ENCODE data around the gene BAZ2B. TPM values are rescaled to one million over a fixed set of nuclear protein-coding genes. Genes with fewer than 3 reads are reported as not detected.

Gene BAZ2B
- total RNA-seq, 1 experiment from 2014 or later: 54.9 TPM

DNA sequence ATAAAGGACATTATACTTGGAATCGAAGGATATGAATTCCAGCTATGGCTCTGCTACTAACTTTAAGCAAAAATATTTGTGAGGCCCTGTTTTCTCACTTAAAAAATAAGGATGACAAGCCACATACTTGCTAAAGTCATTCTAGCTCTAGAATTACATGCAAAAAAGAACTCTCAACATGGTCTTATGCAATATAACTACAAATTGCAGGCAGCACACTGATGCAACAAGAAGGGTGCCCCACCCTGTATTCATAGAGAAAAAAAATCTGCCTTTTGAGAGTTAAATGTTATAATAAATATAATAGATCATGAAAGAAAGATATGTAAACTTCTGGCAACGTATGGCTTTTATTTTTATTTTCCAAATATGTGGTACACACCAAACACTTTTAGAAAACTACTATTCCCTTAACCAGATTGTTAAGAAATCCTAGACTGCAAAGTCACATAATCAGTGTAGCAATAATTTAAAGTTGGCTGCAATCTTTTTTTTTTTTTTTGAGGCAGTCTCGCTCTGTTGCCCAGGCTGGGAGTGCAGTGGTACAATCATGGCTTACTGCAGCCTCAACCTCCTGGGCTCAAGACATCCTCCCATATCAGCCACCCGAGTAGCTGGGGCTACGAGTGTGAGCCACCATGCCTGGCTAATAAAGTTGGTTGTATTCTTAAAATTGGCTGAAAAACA lies 289.6 kb downstream of the BAZ2B start:
- no CpG with 5 or more reads among the region's 5 CpGs for WGBS (ENCODE audit: extremely low coverage, insufficient read length, low lambda C conversion rate)

More for the DNA sequence above, 289.6 kb downstream of the BAZ2B start:
- no peak overlapping the region for H2BK20ac ChIP-seq (ENCODE audit: low read depth, low read length, poor library complexity, severe bottlenecking)
- H2BK12ac ChIP-seq (ENCODE audit: insufficient read length, low read depth, low read length): no peak overlapping the region
- H3K9me3 ChIP-seq (ENCODE audit: control insufficient read depth, low read depth, low read length): no peaks in the 10 kb centered on the region
- H2BK5ac ChIP-seq (ENCODE audit: insufficient read length, low read length): no peak overlapping the region
- H4K5ac ChIP-seq (ENCODE audit: insufficient read length, low read depth, low read length): no peak overlapping the region
- H3K27me3 ChIP-seq (ENCODE audit: insufficient read depth, low read length): no peaks in the 10 kb centered on the region
- no peak overlapping the region for H3K56ac ChIP-seq (ENCODE audit: insufficient read length, low read depth, low read length)
- no peak overlapping the region for H4K8ac ChIP-seq (replicated peaks; ENCODE audit: insufficient read length, low read depth, low read length)
- no peaks in the 10 kb centered on the region for H3K4me1 Mint-ChIP-seq
- peaks cover 6 to 34% (median 15%) of the 10 kb centered on the region in 3 experiments; a peak in 6 of 7 replicates for H3K36me3 Mint-ChIP-seq (ENCODE audit: insufficient read depth in 1 of 3, low read depth in 3 of 3)
- no peak overlapping the region for H3K9ac ChIP-seq (ENCODE audit: extremely low read depth, insufficient read length, low read length)
- no peaks in the 10 kb centered on the region for H3K23me2 ChIP-seq (ENCODE audit: insufficient read length, low read depth, low read length, poor library complexity, severe bottlenecking)
- H3K27me3 Mint-ChIP-seq (ENCODE audit: low read depth): no peaks in the 10 kb centered on the region
- H3K4me1 ChIP-seq (ENCODE audit: insufficient read depth, low read length): no peaks in the 10 kb centered on the region
- H2AK5ac ChIP-seq (ENCODE audit: insufficient read length, low read length): no peak overlapping the region
- no peak for DNase-seq
- no peak overlapping the region for H3T11ph ChIP-seq (ENCODE audit: low read length)
- no peak overlapping the region for H4K91ac ChIP-seq (ENCODE audit: insufficient read length, low read depth, low read length)
- no peak overlapping the region for H3K23ac ChIP-seq (ENCODE audit: insufficient read length, low read depth, low read length)
- H2AFZ ChIP-seq (ENCODE audit: low read length): no peak overlapping the region
- no peak overlapping the region for H3K27ac ChIP-seq (ENCODE audit: insufficient read length, low read depth, low read length)
- H2BK120ac ChIP-seq (ENCODE audit: low read depth, low read length, poor library complexity, severe bottlenecking): no peak overlapping the region
- H3K18ac ChIP-seq (ENCODE audit: insufficient read length, low read depth, low read length): no peak overlapping the region
- no peak overlapping the region for H3K4ac ChIP-seq (ENCODE audit: low read depth, low read length)
- 0 out of 7 replicates have a peak overlapping the region, but pooled peaks of 1 of the 3 experiments have one; percentile 29 for H3K27ac Mint-ChIP-seq
- H3K4me2 ChIP-seq (ENCODE audit: insufficient read depth, insufficient read length, low read length): no peak overlapping the region
- H3K79me1 ChIP-seq (ENCODE audit: insufficient read depth, low read depth, low read length, poor library complexity, severe bottlenecking): no peaks in the 10 kb centered on the region
- no peaks in the 10 kb centered on the region for H4K20me1 ChIP-seq (ENCODE audit: control insufficient read depth, insufficient read depth, insufficient read length)
- no peaks in the 10 kb centered on the region for H3K79me2 ChIP-seq (ENCODE audit: insufficient read depth, low read length)
- no peak overlapping the region for H3K14ac ChIP-seq (ENCODE audit: insufficient read depth, low read length)
- TF ChIP-seq, protein P1, sequence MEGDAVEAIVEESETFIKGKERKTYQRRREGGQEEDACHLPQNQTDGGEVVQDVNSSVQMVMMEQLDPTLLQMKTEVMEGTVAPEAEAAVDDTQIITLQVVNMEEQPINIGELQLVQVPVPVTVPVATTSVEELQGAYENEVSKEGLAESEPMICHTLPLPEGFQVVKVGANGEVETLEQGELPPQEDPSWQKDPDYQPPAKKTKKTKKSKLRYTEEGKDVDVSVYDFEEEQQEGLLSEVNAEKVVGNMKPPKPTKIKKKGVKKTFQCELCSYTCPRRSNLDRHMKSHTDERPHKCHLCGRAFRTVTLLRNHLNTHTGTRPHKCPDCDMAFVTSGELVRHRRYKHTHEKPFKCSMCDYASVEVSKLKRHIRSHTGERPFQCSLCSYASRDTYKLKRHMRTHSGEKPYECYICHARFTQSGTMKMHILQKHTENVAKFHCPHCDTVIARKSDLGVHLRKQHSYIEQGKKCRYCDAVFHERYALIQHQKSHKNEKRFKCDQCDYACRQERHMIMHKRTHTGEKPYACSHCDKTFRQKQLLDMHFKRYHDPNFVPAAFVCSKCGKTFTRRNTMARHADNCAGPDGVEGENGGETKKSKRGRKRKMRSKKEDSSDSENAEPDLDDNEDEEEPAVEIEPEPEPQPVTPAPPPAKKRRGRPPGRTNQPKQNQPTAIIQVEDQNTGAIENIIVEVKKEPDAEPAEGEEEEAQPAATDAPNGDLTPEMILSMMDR (conservative IDR thresholded peaks at IDR 0.05): no peak
- H2BK15ac ChIP-seq (ENCODE audit: low read depth, low read length): no peak overlapping the region
- H3K9me3 Mint-ChIP-seq: no peaks in the 10 kb centered on the region
- H3K4me3 Mint-ChIP-seq: no peak overlapping the region

Data from H9 (cell line).